GM21825 (cell line): ENCODE data around the gene MYOZ2.

Source experiments
- ATAC-seq: cut with Tn5 transposase; IDR thresholded peaks from one replicate; pipeline ENCODE4 v1.9.1; 2021; ENCODE audit warnings: mild to moderate bottlenecking, moderate library complexity; ENCODE audit not compliant: unreplicated experiment

The MYOZ2 gene

GRCh38 chr4:119190354-119190753, 54.7 kb downstream of the MYOZ2 start:
- no peak for ATAC-seq

GRCh38 chr4:119191505-119191904, 55.9 kb downstream of the MYOZ2 start:
- no peak for ATAC-seq

- no peak for ATAC-seq
Observed at GRCh38 chr4:119197772-119198212, 62.2 kb downstream of the MYOZ2 start.

- ATAC-seq: no peak
Observed at GRCh38 chr4:119204916-119205315, 69.3 kb downstream of the MYOZ2 start.

GRCh38 chr4:119205690-119206089, 70.1 kb downstream of the MYOZ2 start:
- ATAC-seq: no peak

- ATAC-seq: no peak
Observed at GRCh38 chr4:119206178-119206577, 70.5 kb downstream of the MYOZ2 start.

GRCh38 chr4:119207051-119207450, 71.4 kb downstream of the MYOZ2 start:
- no peak for ATAC-seq

- no peak for ATAC-seq
Observed at GRCh38 chr4:119209077-119209476, 73.4 kb downstream of the MYOZ2 start.

- no peak for ATAC-seq
Observed at GRCh38 chr4:119209586-119209985, 74.0 kb downstream of the MYOZ2 start.

- no peak for ATAC-seq
Observed at GRCh38 chr4:119210775-119211174, 75.1 kb downstream of the MYOZ2 start.

- ATAC-seq: peak; percentile 5
Observed at GRCh38 chr4:119211867-119212233, 76.2 kb downstream of the MYOZ2 start.

GRCh38 chr4:119212234-119212963, 76.8 kb downstream of the MYOZ2 start, which contains the start of gene USP53:
USP53 (plus strand) TSS chr4:119212713; CDS start chr4:119239760, 27,047 bp downstream.
- peak; percentile 94 for ATAC-seq

- ATAC-seq: peak; percentile 48
Observed at GRCh38 chr4:119212964-119213606, 77.5 kb downstream of the MYOZ2 start.

- no peak for ATAC-seq
Observed at GRCh38 chr4:119218093-119218492, 82.5 kb downstream of the MYOZ2 start.

GRCh38 chr4:119221412-119221811, 85.8 kb downstream of the MYOZ2 start:
- ATAC-seq: no peak

GRCh38 chr4:119227690-119228089, 92.1 kb downstream of the MYOZ2 start:
- ATAC-seq: no peak

GRCh38 chr4:119228406-119228805, 92.8 kb downstream of the MYOZ2 start:
- ATAC-seq: no peak

- ATAC-seq: no peak
Observed at GRCh38 chr4:119229908-119230687, 94.5 kb downstream of the MYOZ2 start.

- no peak for ATAC-seq
Observed at GRCh38 chr4:119231491-119231890, 95.9 kb downstream of the MYOZ2 start.

- no peak for ATAC-seq
Observed at GRCh38 chr4:119232286-119232685, 96.7 kb downstream of the MYOZ2 start.

GRCh38 chr4:119233191-119233590, 97.6 kb downstream of the MYOZ2 start:
- no peak for ATAC-seq

- ATAC-seq: no peak
Observed at GRCh38 chr4:119233750-119234149, 98.1 kb downstream of the MYOZ2 start.
